Gastrocnemius medialis (tissue), 4 donors: ENCODE results near the gene DHRS3. TPM values are rescaled to one million over a fixed set of nuclear protein-coding genes. Genes with fewer than 3 reads are reported as not detected.

Source experiments
- ATAC-seq, 2 donors: fragments of 150-250 bp; one replicate each; pipeline ENCODE4 v1.9.1; 2016
- DNase-seq, 2 donors: peaks; one replicate each; pipeline ENCODE4 v3.0.0-alpha.2; 2019
- H3K27ac ChIP-seq, 4 donors: fragments of 200-600 bp; sonication (generic); 1 replicate in 1 of 4; 2 replicates in 3 of 4; pipeline ENCODE4 v1.5.1; 2016 to 2018; ENCODE audit warnings: mild to moderate bottlenecking in 2 of 4, moderate library complexity in 1 of 4
- H3K27me3 ChIP-seq, 3 donors: fragments of 200-600 bp; sonication (generic) in 2 of 3; 1 replicate in 1 of 3; 2 replicates in 2 of 3; pipeline versions ENCODE4 v1.5.1 to v1.6.0; 2016 to 2019; ENCODE audit warnings: mild to moderate bottlenecking in 1 of 3, moderate library complexity in 1 of 3
- H3K36me3 ChIP-seq, 2 donors: fragments of 200-600 bp; sonication (generic) in 1 of 2; one replicate each; pipeline ENCODE4 v1.5.1; 2017 to 2018
- H3K4me1 ChIP-seq, 2 donors: fragments of 200-600 bp; sonication (generic) in 1 of 2; one replicate each; pipeline ENCODE4 v1.5.1; 2016 to 2017; ENCODE audit warnings: mild to moderate bottlenecking in 2 of 2
- H3K4me3 ChIP-seq, 4 donors: fragments of 200-600 bp; sonication (generic) in 3 of 4; 1 replicate in 1 of 4; 2 replicates in 3 of 4; pipeline ENCODE4 v1.5.1; 2016 to 2019; ENCODE audit warnings: mild to moderate bottlenecking in 2 of 4
- H3K9me3 ChIP-seq, 3 donors: fragments of 200-600 bp; sonication (generic) in 2 of 3; 1 replicate in 1 of 3; 2 replicates in 2 of 3; pipeline ENCODE4 v1.5.1; 2016 to 2019
- CTCF ChIP-seq, 5 experiments: fragments of 450-650 bp in 3 of 5; fragments of 200-600 bp in 2 of 5; sonication (generic) in 2 of 5; IDR thresholded peaks in 4 of 5; conservative IDR thresholded peaks in 1 of 5; 1 replicate in 4 of 5; 2 replicates in 1 of 5; pipeline ENCODE4 v1.5.1; 2016 to 2019; ENCODE audit warnings: antibody characterized with exemption in 5 of 5, mild to moderate bottlenecking in 3 of 5, moderate library complexity in 3 of 5
- POLR2A ChIP-seq, 2 donors: fragments of 450-650 bp; IDR thresholded peaks; one replicate each; pipeline ENCODE4 v1.6.1; 2017; ENCODE audit warnings: antibody characterized with exemption in 2 of 2, mild to moderate bottlenecking in 2 of 2, moderate library complexity in 2 of 2
- in situ Hi-C, 4 donors: fragments of 200-750 bp; cut with MboI; loops; one replicate each; pipeline versions ENCODE4 v1.15.0 to v1.8.0; 2017; ENCODE audit warnings: low sequenced_read_pairs in 4 of 4
- intact Hi-C: fragments of 100-400 bp; cut with DNase I; formaldehyde crosslinking; loops from one replicate; pipeline ENCODE4 v1.15.1; 2023; ENCODE audit warnings: low total_unique reads
- total RNA-seq, 4 donors: library from RNA; depleted of rRNA; stranded (reverse); fragments of >200 nt; gene quantifications; one replicate each; pipeline versions ENCODE4 v1.1.0 to v1.2.3, GENCODE V29; 2016

The DHRS3 gene
- total RNA-seq, 4 donors from 2014 or later: 28.5 to 108 (median 67.0) TPM

- DNase-seq: no peak
- H3K36me3 ChIP-seq: no peaks in the 10 kb centered on the region
- no peaks in the 10 kb centered on the region for H3K27me3 ChIP-seq
- ATAC-seq: no peak
- TF ChIP-seq CTCF (IDR thresholded peaks at IDR 0.05 in 4 of 5, conservative IDR thresholded peaks at IDR 0.05 in 1 of 5) (no peak), POLR2A (IDR thresholded peaks at IDR 0.05) (no peak)
- no peak overlapping the region for H3K27ac ChIP-seq
- intact Hi-C loops (no loop called here), in situ Hi-C loops (loop anchor here in 1 of 4 donors (25.0 kb wide), 1 partner anchor 531 kb away; no protein-coding TSS in a partner anchor)
- H3K4me1 ChIP-seq: no peaks in the 10 kb centered on the region
- H3K4me3 ChIP-seq: no peak overlapping the region
- H3K9me3 ChIP-seq: peaks cover 0 to 20% (median 0%) of the 10 kb centered on the region in 3 donors
Measured at GRCh38 chr1:12643079-12643478, 25.1 kb upstream of the DHRS3 start.

GRCh38 chr1:12640958-12641272, 22.9 kb upstream of the DHRS3 start:
- H3K27me3 ChIP-seq: no peaks in the 10 kb centered on the region
- peaks cover 0 to 4% of the 10 kb centered on the region in 2 donors for H3K4me1 ChIP-seq
- no peaks in the 10 kb centered on the region for H3K36me3 ChIP-seq
- H3K27ac ChIP-seq: no peak overlapping the region
- in situ Hi-C loops: loop anchor here in 1 of 4 donors (25.0 kb wide), 1 partner anchor 529 kb away; no protein-coding TSS in a partner anchor
- no peak for TF ChIP-seq CTCF (IDR thresholded peaks at IDR 0.05 in 4 of 5, conservative IDR thresholded peaks at IDR 0.05 in 1 of 5)
- TF ChIP-seq POLR2A (IDR thresholded peaks at IDR 0.05): no peak
- H3K4me3 ChIP-seq: no peak overlapping the region
- ATAC-seq (no peak), DNase-seq (no peak)
- H3K9me3 ChIP-seq: peaks cover 0 to 20% (median 0%) of the 10 kb centered on the region in 3 donors
- intact Hi-C loops: no loop called here

GRCh38 chr1:12640237-12640957, 22.4 kb upstream of the DHRS3 start:
- no peak overlapping the region for H3K27ac ChIP-seq
- no peaks in the 10 kb centered on the region for H3K36me3 ChIP-seq
- no peaks in the 10 kb centered on the region for H3K27me3 ChIP-seq
- TF ChIP-seq POLR2A (IDR thresholded peaks at IDR 0.05) (no peak), CTCF (IDR thresholded peaks at IDR 0.05 in 4 of 5, conservative IDR thresholded peaks at IDR 0.05 in 1 of 5) (no peak)
- ATAC-seq (no peak), DNase-seq (no peak)
- H3K9me3 ChIP-seq: peaks cover 0 to 20% (median 0%) of the 10 kb centered on the region in 3 donors
- in situ Hi-C loops (loop anchor here in 1 of 4 donors (25.0 kb wide), 1 partner anchor 528 kb away; no protein-coding TSS in a partner anchor), intact Hi-C loops (no loop called here)
- peaks cover 0 to 4% of the 10 kb centered on the region in 2 donors for H3K4me1 ChIP-seq
- no peak overlapping the region for H3K4me3 ChIP-seq

- H3K9me3 ChIP-seq: peaks cover 0 to 20% (median 0%) of the 10 kb centered on the region in 3 donors
- no peak for TF ChIP-seq CTCF (IDR thresholded peaks at IDR 0.05 in 4 of 5, conservative IDR thresholded peaks at IDR 0.05 in 1 of 5)
- no peak for TF ChIP-seq POLR2A (IDR thresholded peaks at IDR 0.05)
- peaks cover 0 to 4% of the 10 kb centered on the region in 2 donors for H3K4me1 ChIP-seq
- intact Hi-C loops: no loop called here
- in situ Hi-C loops: loop anchor here in 1 of 4 donors (25.0 kb wide), 1 partner anchor 525 kb away; no protein-coding TSS in a partner anchor
- no peaks in the 10 kb centered on the region for H3K27me3 ChIP-seq
- no peak overlapping the region for H3K4me3 ChIP-seq
- DNase-seq: no peak
- no peak overlapping the region for H3K27ac ChIP-seq
- ATAC-seq: no peak
- no peaks in the 10 kb centered on the region for H3K36me3 ChIP-seq
Measured at GRCh38 chr1:12637693-12638092, 19.7 kb upstream of the DHRS3 start.
